HepG2 (cell line): ENCODE data around the gene AMBRA1. TPM values are rescaled to one million over a fixed set of nuclear protein-coding genes. Genes with fewer than 3 reads are reported as not detected.

Experiments
- EED ChIP-seq: sonication (generic); formaldehyde crosslinking; IDR thresholded peaks from 2 replicates; pipeline ENCODE4 v1.5.0; 2020; ENCODE audit warnings: mild to moderate bottlenecking, missing genetic modification reagents
- ELF4 ChIP-seq: sonication (generic); formaldehyde crosslinking; IDR thresholded peaks from 2 replicates; pipeline ENCODE4 v1.5.0; 2020; ENCODE audit warnings: missing genetic modification reagents, mild to moderate bottlenecking, moderate library complexity, borderline replicate concordance
- MXI1 ChIP-seq: IDR thresholded peaks from 3 replicates; pipeline ENCODE4 v1.6.1; 2012; ENCODE audit warnings: low read depth, low read length, inconsistent platforms, borderline replicate concordance
- NFIC ChIP-seq: IDR thresholded peaks from 2 replicates; pipeline ENCODE4 v1.6.1; 2012; ENCODE audit warnings: mild to moderate bottlenecking, low read length, inconsistent platforms
- NFRKB ChIP-seq: fragments of 450-650 bp; IDR thresholded peaks from 2 replicates; pipeline ENCODE4 v1.6.1; 2017
- NR0B2 ChIP-seq: sonication (generic); formaldehyde crosslinking; IDR thresholded peaks from 2 replicates; pipeline ENCODE4 v1.4.0; 2020; ENCODE audit warnings: mild to moderate bottlenecking, missing genetic modification reagents
- NR2C2 ChIP-seq: sonication (generic); formaldehyde crosslinking; IDR thresholded peaks from 2 replicates; pipeline ENCODE4 v1.4.0; 2020; ENCODE audit warnings: missing genetic modification reagents, mild to moderate bottlenecking, moderate library complexity, borderline replicate concordance
- PAF1 ChIP-seq: IDR thresholded peaks from 2 replicates; pipeline ENCODE4 v1.6.1; 2016; ENCODE audit warnings: missing genetic modification reagents, missing compliant biosample characterization
- ZBTB37 ChIP-seq: sonication (generic); formaldehyde crosslinking; IDR thresholded peaks from 2 replicates; pipeline ENCODE4 v1.4.0; 2020; ENCODE audit warnings: mild to moderate bottlenecking, missing genetic modification reagents
- ZFX ChIP-seq: sonication (generic); formaldehyde crosslinking; IDR thresholded peaks from 2 replicates; pipeline ENCODE4 v1.4.0; 2020; ENCODE audit warnings: mild to moderate bottlenecking, low read depth, missing genetic modification reagents, moderate library complexity
- ZNF142 ChIP-seq: sonication (generic); formaldehyde crosslinking; IDR thresholded peaks from 2 replicates; pipeline ENCODE4 v1.4.0; 2020; ENCODE audit warnings: missing genetic modification reagents
- ZNF333 ChIP-seq: sonication (generic); formaldehyde crosslinking; IDR thresholded peaks from 2 replicates; pipeline ENCODE4 v1.4.0; 2020; ENCODE audit warnings: mild to moderate bottlenecking, missing genetic modification reagents, borderline replicate concordance
- ZNF503 ChIP-seq: sonication (generic); formaldehyde crosslinking; IDR thresholded peaks from 2 replicates; pipeline ENCODE4 v1.4.0; 2020; ENCODE audit warnings: missing genetic modification reagents
- ZNF777 ChIP-seq: sonication (generic); formaldehyde crosslinking; IDR thresholded peaks from 2 replicates; pipeline ENCODE4 v1.4.0; 2020; ENCODE audit warnings: missing genetic modification reagents
- ZSCAN30 ChIP-seq: sonication (generic); formaldehyde crosslinking; IDR thresholded peaks from 2 replicates; pipeline ENCODE4 v1.5.0; 2020; ENCODE audit warnings: mild to moderate bottlenecking, missing genetic modification reagents
- ZXDC ChIP-seq: sonication (generic); formaldehyde crosslinking; IDR thresholded peaks from 2 replicates; pipeline ENCODE4 v1.5.0; 2020; ENCODE audit warnings: mild to moderate bottlenecking, missing genetic modification reagents
- polyA plus RNA-seq, 8 experiments: library from polyadenylated mRNA; depleted of rRNA in 3 of 8; stranded (reverse) in 7 of 8; unstranded in 1 of 8; fragments of >200 nt; fragmentation: Illumina TruSeq in 4 of 8; extraction: Trizol in 4 of 8; gene quantifications; 2 replicates each; pipeline versions ENCODE4 v1.2.1 to v1.2.3, GENCODE V29; 2011 to 2016; ENCODE audit warnings: low read depth in 4 of 8, missing spikeins in 1 of 8, mixed read lengths in 1 of 8; ENCODE audit not compliant: insufficient read depth in 1 of 8
- total RNA-seq, 5 experiments: library from RNA; depleted of rRNA; stranded (reverse); fragments of >200 nt; fragmentation: Illumina TruSeq; extraction: Trizol; gene quantifications; 2 replicates each; pipeline ENCODE4 v1.2.3, GENCODE V29; 2016; ENCODE audit warnings: low read depth in 1 of 5

Gene AMBRA1
- total and polyA plus RNA-seq, 2 of the 13 experiments (the other 11 are each of a cell fraction or from before 2014, with no cell fraction given) = 15.7 to 26.0 TPM

GRCh38 chr11:46554213-46555147 is 39.3 kb downstream of the AMBRA1 start (continued):
- TF ChIP-seq ZNF142 = no peak
- TF ChIP-seq NR2C2 = peak; percentile 77
- no peak for TF ChIP-seq ZFX (CRISPR knock-in tag)
- no peak for TF ChIP-seq NFRKB
- TF ChIP-seq ZNF777 (CRISPR knock-in tag) = no peak
- TF ChIP-seq ZSCAN30 (CRISPR knock-in tag) = no peak
- no peak for TF ChIP-seq ZXDC (CRISPR knock-in tag)
- peak; percentile 96 for TF ChIP-seq ZNF503 (CRISPR knock-in tag)
- TF ChIP-seq MXI1 = 0 out of 3 replicates have a peak, but pooled peaks have one; percentile 37
- no peak for TF ChIP-seq PAF1 (CRISPR knock-in tag)
- TF ChIP-seq NR0B2 (CRISPR knock-in tag) = no peak
- 0 out of 2 replicates have a peak, but pooled peaks have one; percentile 25 for TF ChIP-seq ELF4 (CRISPR knock-in tag)
- TF ChIP-seq ZNF333 (CRISPR knock-in tag) = no peak
- TF ChIP-seq NFIC = peak; percentile 99
- TF ChIP-seq EED = no peak
- peak; percentile 57 for TF ChIP-seq ZBTB37 (CRISPR knock-in tag)
